Suprapubic skin (tissue), 3 donors: Measurements from ENCODE around the gene MRPS14.

Source experiments
- POLR2A ChIP-seq, 2 donors: fragments of 450-650 bp; IDR thresholded peaks; one replicate each; pipeline ENCODE4 v1.6.1; 2017; ENCODE audit warnings: antibody characterized with exemption in 2 of 2, mild to moderate bottlenecking in 2 of 2, moderate library complexity in 2 of 2
- TF ChIP-seq, protein P1 (sequence below), 2 donors: fragments of 200-600 bp in 1 of 2; fragments of 450-650 bp in 1 of 2; sonication (generic) in 1 of 2; IDR thresholded peaks; one replicate each; pipeline ENCODE4 v1.5.1; 2016 to 2019; ENCODE audit warnings: antibody characterized with exemption in 2 of 2, mild to moderate bottlenecking in 1 of 2, moderate library complexity in 1 of 2

DNA sequence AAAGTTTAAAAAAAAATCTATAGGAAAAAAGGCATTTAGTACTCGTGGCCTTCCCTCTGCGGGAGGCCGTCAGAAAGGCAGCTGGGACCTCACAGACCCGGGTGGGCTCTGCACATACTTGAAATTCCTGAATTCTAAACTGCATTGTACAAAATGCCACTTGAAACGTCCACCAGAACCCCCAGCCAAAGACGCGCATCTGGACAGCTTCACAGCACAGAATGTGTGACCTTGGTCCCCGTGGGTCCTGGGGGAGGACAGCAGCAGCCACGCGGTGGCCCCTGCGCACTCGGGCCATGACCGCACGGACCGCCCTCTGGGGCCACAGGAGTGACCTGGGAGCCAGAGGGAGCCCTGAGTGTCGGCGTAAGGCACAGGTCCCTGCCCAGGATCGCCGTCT lies 20.6 kb upstream of the MRPS14 start:
- TF ChIP-seq, protein P1, sequence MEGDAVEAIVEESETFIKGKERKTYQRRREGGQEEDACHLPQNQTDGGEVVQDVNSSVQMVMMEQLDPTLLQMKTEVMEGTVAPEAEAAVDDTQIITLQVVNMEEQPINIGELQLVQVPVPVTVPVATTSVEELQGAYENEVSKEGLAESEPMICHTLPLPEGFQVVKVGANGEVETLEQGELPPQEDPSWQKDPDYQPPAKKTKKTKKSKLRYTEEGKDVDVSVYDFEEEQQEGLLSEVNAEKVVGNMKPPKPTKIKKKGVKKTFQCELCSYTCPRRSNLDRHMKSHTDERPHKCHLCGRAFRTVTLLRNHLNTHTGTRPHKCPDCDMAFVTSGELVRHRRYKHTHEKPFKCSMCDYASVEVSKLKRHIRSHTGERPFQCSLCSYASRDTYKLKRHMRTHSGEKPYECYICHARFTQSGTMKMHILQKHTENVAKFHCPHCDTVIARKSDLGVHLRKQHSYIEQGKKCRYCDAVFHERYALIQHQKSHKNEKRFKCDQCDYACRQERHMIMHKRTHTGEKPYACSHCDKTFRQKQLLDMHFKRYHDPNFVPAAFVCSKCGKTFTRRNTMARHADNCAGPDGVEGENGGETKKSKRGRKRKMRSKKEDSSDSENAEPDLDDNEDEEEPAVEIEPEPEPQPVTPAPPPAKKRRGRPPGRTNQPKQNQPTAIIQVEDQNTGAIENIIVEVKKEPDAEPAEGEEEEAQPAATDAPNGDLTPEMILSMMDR (IDR thresholded peaks at IDR 0.05), result no peak
- TF ChIP-seq POLR2A (IDR thresholded peaks at IDR 0.05), result no peak
